CD8-positive, alpha-beta memory T cell (primary cell): Measurements from ENCODE around the gene PTPRE. TPM values are rescaled to one million over a fixed set of nuclear protein-coding genes. Genes with fewer than 3 reads are reported as not detected.

Experiments used
- CTCF ChIA-PET: fragments of 350-600 bp; sonication (Branson Sonifier 250); formaldehyde crosslinking; loops from one replicate; lab custom pipeline; 2021; ENCODE audit warnings: antibody characterized with exemption; lab: Charles Lee
- POLR2A ChIA-PET: fragments of 350-600 bp; sonication (Branson Sonifier 250); formaldehyde crosslinking; loops from one replicate; lab custom pipeline; 2021; ENCODE audit warnings: antibody characterized with exemption; lab: Charles Lee
- DNase-seq, 5 donors: peaks; one replicate each; pipeline versions ENCODE4 v3.0.0 to v3.0.0-alpha.2; 2020 to 2022; ENCODE audit warnings: mixed read lengths in 1 of 5
- H3K27ac ChIP-seq: one replicate; pipeline ENCODE4 v1.7.0; 2013; ENCODE audit warnings: low read depth, mild to moderate bottlenecking, low read length, moderate library complexity
- H3K27me3 ChIP-seq: 2 replicates; pipeline ENCODE4 v1.7.0; 2013; ENCODE audit warnings: low read length, mild to moderate bottlenecking; ENCODE audit not compliant: insufficient read depth, poor library complexity, severe bottlenecking
- H3K36me3 ChIP-seq: 2 replicates; pipeline ENCODE4 v1.7.0; 2013; ENCODE audit warnings: mild to moderate bottlenecking, low read length, moderate library complexity; ENCODE audit not compliant: insufficient read depth
- H3K4me1 ChIP-seq: 2 replicates; pipeline ENCODE4 v1.7.0; 2013; ENCODE audit warnings: mild to moderate bottlenecking, low read length, moderate library complexity; ENCODE audit not compliant: insufficient read depth
- H3K4me3 ChIP-seq: 2 replicates; pipeline ENCODE4 v1.7.0; 2013; ENCODE audit warnings: mild to moderate bottlenecking, low read length
- H3K9me3 ChIP-seq: 2 replicates; pipeline ENCODE4 v1.7.0; 2013; ENCODE audit warnings: mild to moderate bottlenecking, low read length
- H3K27ac Mint-ChIP-seq, 8 donors: one replicate each; pipeline ENCODE4 v1.8.0; 2020 to 2021; ENCODE audit warnings: mixed read lengths in 8 of 8, mild to moderate bottlenecking in 6 of 8, inconsistent platforms in 3 of 8, moderate library complexity in 3 of 8
- H3K27me3 Mint-ChIP-seq, 2 donors: one replicate each; pipeline ENCODE4 v1.8.0; 2020 to 2021; ENCODE audit warnings: mixed read lengths in 2 of 2, mild to moderate bottlenecking in 1 of 2, moderate library complexity in 1 of 2
- H3K36me3 Mint-ChIP-seq, 3 donors: one replicate each; pipeline ENCODE4 v1.8.0; 2020 to 2021; ENCODE audit warnings: mixed read lengths in 3 of 3, inconsistent platforms in 1 of 3, mild to moderate bottlenecking in 1 of 3
- H3K4me1 Mint-ChIP-seq, 3 donors: one replicate each; pipeline ENCODE4 v1.8.0; 2020 to 2021; ENCODE audit warnings: mixed read lengths in 3 of 3, inconsistent platforms in 1 of 3, mild to moderate bottlenecking in 1 of 3
- H3K4me3 Mint-ChIP-seq, 7 donors: one replicate each; pipeline ENCODE4 v1.8.0; 2020 to 2021; ENCODE audit warnings: mixed read lengths in 7 of 7, mild to moderate bottlenecking in 6 of 7, moderate library complexity in 4 of 7, inconsistent platforms in 2 of 7
- H3K9me3 Mint-ChIP-seq, 5 donors: one replicate each; pipeline ENCODE4 v1.8.0; 2020 to 2022; ENCODE audit warnings: mixed read lengths in 5 of 5, mild to moderate bottlenecking in 3 of 5, moderate library complexity in 2 of 5, inconsistent platforms in 1 of 5
- polyA plus RNA-seq: library from polyadenylated mRNA; unstranded; fragments of 300-500 nt; fragmentation: Illumina TruSeq; gene quantifications from one replicate; pipeline ENCODE4 v1.2.3, GENCODE V29; 2021
- total RNA-seq, 2 experiments: library from RNA; stranded (reverse); gene quantifications; one replicate each; pipeline ENCODE4 v1.2.3, GENCODE V29; 2021

The PTPRE gene
- total and polyA plus RNA-seq, 3 experiments from 2014 or later: 25.2 to 29.5 (median 26.0) TPM

GRCh38 chr10:128000471-128001362 lies 93.8 kb downstream of the PTPRE start:
- no peaks in the 10 kb centered on the region for H3K36me3 ChIP-seq
- H3K9me3 ChIP-seq: no peaks in the 10 kb centered on the region
- peaks cover 0 to 4% (median 0%) of the 10 kb centered on the region in 3 donors for H3K4me1 Mint-ChIP-seq
- POLR2A ChIA-PET: no interaction called here
- CTCF ChIA-PET: interaction anchor here (1.1 kb wide), 1 partner anchor 11 kb away, joined by 3 read pairs; no protein-coding TSS in a partner anchor
- H3K36me3 Mint-ChIP-seq: no peaks in the 10 kb centered on the region
- H3K27ac ChIP-seq: no peak overlapping the region
- no peak overlapping the region for H3K4me3 ChIP-seq
- H3K4me3 Mint-ChIP-seq: no peak overlapping the region
- no peak for DNase-seq
- peaks cover 25 to 38% of the 10 kb centered on the region in 2 donors for H3K27me3 Mint-ChIP-seq
- H3K27ac Mint-ChIP-seq: no peak overlapping the region
- no peaks in the 10 kb centered on the region for H3K4me1 ChIP-seq
- no peaks in the 10 kb centered on the region for H3K9me3 Mint-ChIP-seq
- H3K27me3 ChIP-seq: no peaks in the 10 kb centered on the region

- H3K9me3 Mint-ChIP-seq: no peaks in the 10 kb centered on the region
- no peaks in the 10 kb centered on the region for H3K36me3 Mint-ChIP-seq
- no peaks in the 10 kb centered on the region for H3K27me3 ChIP-seq
- DNase-seq: no peak
- H3K36me3 ChIP-seq: no peaks in the 10 kb centered on the region
- no peak overlapping the region for H3K4me3 ChIP-seq
- ChIA-PET CTCF (no interaction called here), POLR2A (no interaction called here)
- H3K4me1 Mint-ChIP-seq: peaks cover 0 to 4% (median 0%) of the 10 kb centered on the region in 3 donors
- H3K27ac Mint-ChIP-seq: no peak overlapping the region
- H3K4me1 ChIP-seq: no peaks in the 10 kb centered on the region
- H3K27me3 Mint-ChIP-seq: peaks cover 25 to 41% of the 10 kb centered on the region in 2 donors
- no peak overlapping the region for H3K27ac ChIP-seq
- no peaks in the 10 kb centered on the region for H3K9me3 ChIP-seq
- no peak overlapping the region for H3K4me3 Mint-ChIP-seq
These were observed 94.5 kb downstream of the PTPRE start for GRCh38 chr10:128001363-128001745.

- CTCF ChIA-PET: no interaction called here
- Histone ChIP-seq H3K4me3 (no peak overlapping the region), H3K4me1 (no peaks in the 10 kb centered on the region), H3K9me3 (no peaks in the 10 kb centered on the region), H3K27ac (no peak overlapping the region), H3K36me3 (no peaks in the 10 kb centered on the region), H3K27me3 (no peaks in the 10 kb centered on the region)
- Mint-ChIP-seq H3K4me1 (peaks cover 0 to 4% (median 0%) of the 10 kb centered on the region in 3 donors), H3K27me3 (peaks cover 25 to 43% of the 10 kb centered on the region in 2 donors), H3K9me3 (no peaks in the 10 kb centered on the region), H3K4me3 (no peak overlapping the region), H3K36me3 (no peaks in the 10 kb centered on the region), H3K27ac (peak overlapping the region in 1 of 8 donors; percentile 7)
- no peak for DNase-seq
- POLR2A ChIA-PET: no interaction called here
These were observed 94.9 kb downstream of the PTPRE start for GRCh38 chr10:128001849-128002248.

- peaks cover 24 to 32% of the 10 kb centered on the region in 2 donors for H3K27me3 Mint-ChIP-seq
- H3K9me3 ChIP-seq: no peaks in the 10 kb centered on the region
- H3K4me1 Mint-ChIP-seq: peaks cover 0 to 4% (median 0%) of the 10 kb centered on the region in 3 donors
- no peaks in the 10 kb centered on the region for H3K36me3 ChIP-seq
- no peak overlapping the region for H3K27ac Mint-ChIP-seq
- no peaks in the 10 kb centered on the region for H3K4me1 ChIP-seq
- H3K36me3 Mint-ChIP-seq: no peaks in the 10 kb centered on the region
- H3K27me3 ChIP-seq: no peaks in the 10 kb centered on the region
- ChIA-PET CTCF (no interaction called here), POLR2A (no interaction called here)
- H3K4me3 Mint-ChIP-seq: no peak overlapping the region
- no peak for DNase-seq
- no peak overlapping the region for H3K27ac ChIP-seq
- H3K4me3 ChIP-seq: no peak overlapping the region
- H3K9me3 Mint-ChIP-seq: no peaks in the 10 kb centered on the region
These were observed 96.6 kb downstream of the PTPRE start for GRCh38 chr10:128003521-128003920.

- H3K36me3 ChIP-seq: no peaks in the 10 kb centered on the region
- no peaks in the 10 kb centered on the region for H3K4me1 ChIP-seq
- Mint-ChIP-seq H3K27ac (no peak overlapping the region), H3K9me3 (no peaks in the 10 kb centered on the region), H3K4me3 (no peak overlapping the region), H3K27me3 (peaks cover 18 to 39% of the 10 kb centered on the region in 2 donors), H3K36me3 (no peaks in the 10 kb centered on the region), H3K4me1 (no peaks in the 10 kb centered on the region)
- CTCF ChIA-PET: interaction anchor here (1.3 kb wide), 1 partner anchor 63 kb away, joined by 3 read pairs; no protein-coding TSS in a partner anchor
- no peak for DNase-seq
- POLR2A ChIA-PET: no interaction called here
- no peaks in the 10 kb centered on the region for H3K9me3 ChIP-seq
- no peak overlapping the region for H3K27ac ChIP-seq
- H3K4me3 ChIP-seq: no peak overlapping the region
- peaks cover under 1% of the 10 kb centered on the region for H3K27me3 ChIP-seq
These were observed 99.0 kb downstream of the PTPRE start for GRCh38 chr10:128005858-128006257.

GRCh38 chr10:128007056-128007455 lies 100.2 kb downstream of the PTPRE start:
- no peak overlapping the region for H3K4me3 ChIP-seq
- POLR2A ChIA-PET: no interaction called here
- CTCF ChIA-PET: no interaction called here
- H3K4me1 ChIP-seq: peaks cover 7% of the 10 kb centered on the region
- Mint-ChIP-seq H3K36me3 (no peaks in the 10 kb centered on the region), H3K4me1 (peaks cover 8 to 9% (median 8%) of the 10 kb centered on the region in 3 donors), H3K27ac (no peak overlapping the region), H3K4me3 (no peak overlapping the region), H3K9me3 (no peaks in the 10 kb centered on the region), H3K27me3 (peaks cover 13 to 36% of the 10 kb centered on the region in 2 donors)
- peaks cover 3% of the 10 kb centered on the region for H3K27me3 ChIP-seq
- H3K9me3 ChIP-seq: no peaks in the 10 kb centered on the region
- no peak overlapping the region for H3K27ac ChIP-seq
- no peaks in the 10 kb centered on the region for H3K36me3 ChIP-seq
- no peak for DNase-seq

- CTCF ChIA-PET: no interaction called here
- POLR2A ChIA-PET: no interaction called here
- H3K27ac Mint-ChIP-seq: no peak overlapping the region
These were observed 101.1 kb downstream of the PTPRE start for GRCh38 chr10:128007971-128008370.

DNA sequence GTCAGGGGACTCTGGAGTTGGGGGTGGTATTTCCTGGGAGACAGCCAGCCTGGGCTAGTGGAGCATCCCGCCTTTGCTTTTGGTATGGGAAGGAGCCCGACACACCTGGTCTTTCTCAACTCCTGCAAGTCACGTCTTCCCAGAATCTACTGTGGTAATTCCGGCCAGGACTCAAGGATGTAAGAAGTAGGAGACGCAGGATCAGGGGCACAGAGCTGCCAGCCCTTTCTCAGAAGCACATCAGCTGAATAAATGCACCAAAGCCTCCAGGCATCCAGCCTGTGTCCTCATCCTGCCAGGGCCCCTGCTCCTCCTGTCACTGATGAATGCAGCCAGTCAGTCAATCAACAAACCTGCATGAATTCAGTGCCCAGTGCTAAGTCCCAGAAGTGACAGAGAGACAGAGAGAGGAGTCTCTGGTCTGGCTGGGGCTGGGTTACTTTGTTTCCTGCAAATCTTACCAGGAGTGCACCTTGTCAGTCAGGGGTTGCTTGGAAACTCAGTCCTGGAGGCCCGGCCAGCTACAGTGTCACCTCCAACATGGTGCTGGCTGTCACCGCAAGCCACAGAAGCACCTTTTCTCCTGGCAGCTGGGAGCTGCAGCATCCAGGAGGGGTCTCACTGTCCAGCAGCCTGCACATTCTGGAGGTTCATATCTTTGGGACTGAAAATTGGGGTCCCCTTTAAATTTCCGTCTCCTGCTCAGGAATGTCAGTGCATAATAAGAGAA lies 101.8 kb downstream of the PTPRE start:
- H3K36me3 Mint-ChIP-seq: no peaks in the 10 kb centered on the region
- no peak for DNase-seq
- no peaks in the 10 kb centered on the region for H3K9me3 Mint-ChIP-seq
- peaks cover 8 to 9% (median 8%) of the 10 kb centered on the region in 3 donors for H3K4me1 Mint-ChIP-seq
- ChIA-PET CTCF (interaction anchor here (1.0 to 4.1 kb wide), 4 partner anchors 26 to 61 kb away, joined by 3 to 24 read pairs (median 7); no protein-coding TSS in a partner anchor), POLR2A (no interaction called here)
- peaks cover 10 to 32% of the 10 kb centered on the region in 2 donors for H3K27me3 Mint-ChIP-seq
- H3K27ac ChIP-seq: no peak overlapping the region
- H3K4me3 ChIP-seq: no peak overlapping the region
- H3K9me3 ChIP-seq: no peaks in the 10 kb centered on the region
- H3K27ac Mint-ChIP-seq: no peak overlapping the region
- peaks cover 3% of the 10 kb centered on the region for H3K27me3 ChIP-seq
- H3K36me3 ChIP-seq: no peaks in the 10 kb centered on the region
- H3K4me3 Mint-ChIP-seq: no peak overlapping the region
- H3K4me1 ChIP-seq: peaks cover 7% of the 10 kb centered on the region

More at GRCh38 chr10:128007971-128008370, 101.1 kb downstream of the PTPRE start:
- DNase-seq: no peak
- H3K27ac ChIP-seq: no peak overlapping the region
- no peak overlapping the region for H3K4me3 Mint-ChIP-seq
- H3K4me1 ChIP-seq: peaks cover 7% of the 10 kb centered on the region
- H3K4me1 Mint-ChIP-seq: peaks cover 8 to 9% (median 8%) of the 10 kb centered on the region in 3 donors
- no peaks in the 10 kb centered on the region for H3K9me3 Mint-ChIP-seq
- no peaks in the 10 kb centered on the region for H3K36me3 Mint-ChIP-seq
- no peak overlapping the region for H3K4me3 ChIP-seq
- no peaks in the 10 kb centered on the region for H3K9me3 ChIP-seq
- H3K27me3 Mint-ChIP-seq: peaks cover 10 to 32% of the 10 kb centered on the region in 2 donors
- H3K27me3 ChIP-seq: peaks cover 3% of the 10 kb centered on the region
- no peaks in the 10 kb centered on the region for H3K36me3 ChIP-seq
